ENCODE results near the gene PLEKHG7. TPM values are rescaled to one million over a fixed set of nuclear protein-coding genes. Genes with fewer than 3 reads are reported as not detected.

The PLEKHG7 gene
- total RNA-seq, 2 donors from 2014 or later = not detected

DNA sequence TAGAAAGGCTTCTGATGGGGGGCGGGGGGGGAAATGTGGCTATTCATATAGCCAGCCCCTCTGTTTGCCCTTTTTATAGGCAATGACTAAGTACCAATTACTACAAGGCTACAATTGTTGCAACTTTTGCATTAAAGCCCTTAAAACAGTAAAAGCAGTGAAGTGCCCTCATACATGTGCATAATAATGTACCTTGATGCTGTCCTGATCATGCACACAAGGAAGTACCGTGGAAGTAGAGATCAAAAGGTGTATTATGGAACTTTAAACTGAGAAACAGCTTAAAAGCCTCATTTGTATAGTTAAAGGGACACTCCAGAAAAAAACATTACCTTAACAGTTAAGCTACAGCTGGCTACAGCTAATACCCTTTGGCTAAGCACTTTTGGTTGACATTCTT, 111.8 kb downstream of the PLEKHG7 start:
- peaks cover 36% of the 10 kb centered on the region for H3K36me3 Mint-ChIP-seq (ENCODE audit: low read depth)
- Histone ChIP-seq H3K4me3 (ENCODE audit: low read length) (no peak overlapping the region), H3K9ac (ENCODE audit: extremely low read depth, low read length, poor library complexity, severe bottlenecking) (no peak overlapping the region), H3K9me3 (ENCODE audit: control insufficient read depth, low read length) (no peaks in the 10 kb centered on the region), H3K36me3 (ENCODE audit: control insufficient read depth, insufficient read depth, low read length) (peaks cover 79% of the 10 kb centered on the region), H3K27ac (ENCODE audit: low read depth, low read length) (no peak overlapping the region), H3K27me3 (ENCODE audit: control insufficient read depth, insufficient read depth, low read length, poor library complexity, severe bottlenecking) (no peaks in the 10 kb centered on the region), H3K4me1 (ENCODE audit: control insufficient read depth, insufficient read depth, low read length) (no peaks in the 10 kb centered on the region)
- TF ChIP-seq, protein P1, sequence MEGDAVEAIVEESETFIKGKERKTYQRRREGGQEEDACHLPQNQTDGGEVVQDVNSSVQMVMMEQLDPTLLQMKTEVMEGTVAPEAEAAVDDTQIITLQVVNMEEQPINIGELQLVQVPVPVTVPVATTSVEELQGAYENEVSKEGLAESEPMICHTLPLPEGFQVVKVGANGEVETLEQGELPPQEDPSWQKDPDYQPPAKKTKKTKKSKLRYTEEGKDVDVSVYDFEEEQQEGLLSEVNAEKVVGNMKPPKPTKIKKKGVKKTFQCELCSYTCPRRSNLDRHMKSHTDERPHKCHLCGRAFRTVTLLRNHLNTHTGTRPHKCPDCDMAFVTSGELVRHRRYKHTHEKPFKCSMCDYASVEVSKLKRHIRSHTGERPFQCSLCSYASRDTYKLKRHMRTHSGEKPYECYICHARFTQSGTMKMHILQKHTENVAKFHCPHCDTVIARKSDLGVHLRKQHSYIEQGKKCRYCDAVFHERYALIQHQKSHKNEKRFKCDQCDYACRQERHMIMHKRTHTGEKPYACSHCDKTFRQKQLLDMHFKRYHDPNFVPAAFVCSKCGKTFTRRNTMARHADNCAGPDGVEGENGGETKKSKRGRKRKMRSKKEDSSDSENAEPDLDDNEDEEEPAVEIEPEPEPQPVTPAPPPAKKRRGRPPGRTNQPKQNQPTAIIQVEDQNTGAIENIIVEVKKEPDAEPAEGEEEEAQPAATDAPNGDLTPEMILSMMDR (conservative IDR thresholded peaks at IDR 0.05) = no peak
- no peaks in the 10 kb centered on the region for H3K4me1 Mint-ChIP-seq
- no peaks in the 10 kb centered on the region for H3K27me3 Mint-ChIP-seq (ENCODE audit: insufficient read depth)
- no peak overlapping the region for H3K4me3 Mint-ChIP-seq
- WGBS, 2 experiments (ENCODE audit: insufficient coverage in 1 of 2, insufficient read length in 1 of 2) = 92 to 100% methylated on average over 1 to 2 of the region's 2 CpGs
- DNase-seq = no peak
- H3K9me3 Mint-ChIP-seq = no peaks in the 10 kb centered on the region
- H3K27ac Mint-ChIP-seq = no peak overlapping the region

DNA sequence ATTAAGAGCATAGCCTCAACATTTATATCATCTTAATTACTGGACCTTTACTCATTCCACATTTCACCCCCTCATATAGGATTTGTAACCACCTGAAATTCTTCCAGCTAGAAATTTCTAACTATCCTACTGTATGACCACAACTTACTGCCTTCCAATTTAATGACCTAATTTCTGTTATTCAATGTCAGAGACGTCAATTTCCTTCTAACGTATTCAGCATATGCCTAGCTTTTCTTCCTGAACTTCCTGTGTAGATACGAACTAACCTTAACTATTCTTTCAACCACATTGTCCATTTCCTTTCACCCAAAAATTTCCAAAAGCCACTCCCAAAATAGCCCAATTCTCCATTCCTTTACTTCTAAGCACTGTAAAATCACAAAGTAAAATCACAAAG, 118.4 kb downstream of the PLEKHG7 start:
- no peak overlapping the region for H3K27ac Mint-ChIP-seq
- 87 to 94% methylated on average over 3 of the region's 3 CpGs for WGBS, 2 experiments (ENCODE audit: insufficient coverage in 1 of 2, insufficient read length in 1 of 2)
- H3K4me1 Mint-ChIP-seq = no peaks in the 10 kb centered on the region
- Histone ChIP-seq H3K4me3 (ENCODE audit: low read length) (no peak overlapping the region), H3K4me1 (ENCODE audit: control insufficient read depth, insufficient read depth, low read length) (no peaks in the 10 kb centered on the region), H3K9ac (ENCODE audit: extremely low read depth, low read length, poor library complexity, severe bottlenecking) (no peak overlapping the region), H3K27ac (ENCODE audit: low read depth, low read length) (no peak overlapping the region), H3K36me3 (ENCODE audit: control insufficient read depth, insufficient read depth, low read length) (peaks cover 60% of the 10 kb centered on the region), H3K27me3 (ENCODE audit: control insufficient read depth, insufficient read depth, low read length, poor library complexity, severe bottlenecking) (no peaks in the 10 kb centered on the region), H3K9me3 (ENCODE audit: control insufficient read depth, low read length) (no peaks in the 10 kb centered on the region)
- TF ChIP-seq, protein P1 (conservative IDR thresholded peaks at IDR 0.05) = no peak
- H3K36me3 Mint-ChIP-seq (ENCODE audit: low read depth) = peaks cover 15% of the 10 kb centered on the region
- no peaks in the 10 kb centered on the region for H3K27me3 Mint-ChIP-seq (ENCODE audit: insufficient read depth)
- no peak for DNase-seq
- no peak overlapping the region for H3K4me3 Mint-ChIP-seq
- H3K9me3 Mint-ChIP-seq = no peaks in the 10 kb centered on the region

Other genes with a start within 250 kb of the PLEKHG7 start
- 10 to 100 TPM; 28.2 to 32.5 TPM for gene EEA1, start 226.3 kb downstream of the PLEKHG7 start, total RNA-seq